SKM-1 (cell line): ENCODE measurements around the gene ANKS6.

Experiments
- DNase-seq: peaks from one replicate; lab custom pipeline; 2025; ENCODE audit not compliant: unreplicated experiment; lab: John Stamatoyannopoulos, UW

ANKS6 gene

GRCh38 chr9:98791608-98792490, 4.5 kb downstream of the ANKS6 start:
- no peak for DNase-seq

GRCh38 chr9:98790842-98791607, 5.3 kb downstream of the ANKS6 start:
- no peak for DNase-seq

- no peak for DNase-seq
Observed at GRCh38 chr9:98790134-98790841, 6.1 kb downstream of the ANKS6 start.

- DNase-seq, result no peak
Observed at GRCh38 chr9:98789483-98790133, 6.7 kb downstream of the ANKS6 start.

- DNase-seq, result no peak
Observed at GRCh38 chr9:98787766-98788335, 8.5 kb downstream of the ANKS6 start.

GRCh38 chr9:98786750-98787510, 9.4 kb downstream of the ANKS6 start:
- DNase-seq, result no peak

- no peak for DNase-seq
Observed at GRCh38 chr9:98784831-98785806, 11.2 kb downstream of the ANKS6 start.

- no peak for DNase-seq
Observed at GRCh38 chr9:98783518-98784226, 12.7 kb downstream of the ANKS6 start.

- DNase-seq, result no peak
Observed at GRCh38 chr9:98781588-98782383, 14.6 kb downstream of the ANKS6 start.

- no peak for DNase-seq
Observed at GRCh38 chr9:98780059-98780749, 16.2 kb downstream of the ANKS6 start.

- DNase-seq, result no peak
Observed at GRCh38 chr9:98778711-98779530, 17.4 kb downstream of the ANKS6 start.

GRCh38 chr9:98778251-98778650, 18.1 kb downstream of the ANKS6 start:
- DNase-seq, result no peak

- no peak for DNase-seq
Observed at GRCh38 chr9:98777618-98778017, 18.7 kb downstream of the ANKS6 start.

- DNase-seq, result no peak
Observed at GRCh38 chr9:98775831-98776441, 20.4 kb downstream of the ANKS6 start.

GRCh38 chr9:98774746-98775145, 21.6 kb downstream of the ANKS6 start:
- no peak for DNase-seq
